ENCODE data around the gene INA.
A peak's percentile ranks its signal among the peaks of the same experiment; 100 is the strongest.

INA gene

DNA sequence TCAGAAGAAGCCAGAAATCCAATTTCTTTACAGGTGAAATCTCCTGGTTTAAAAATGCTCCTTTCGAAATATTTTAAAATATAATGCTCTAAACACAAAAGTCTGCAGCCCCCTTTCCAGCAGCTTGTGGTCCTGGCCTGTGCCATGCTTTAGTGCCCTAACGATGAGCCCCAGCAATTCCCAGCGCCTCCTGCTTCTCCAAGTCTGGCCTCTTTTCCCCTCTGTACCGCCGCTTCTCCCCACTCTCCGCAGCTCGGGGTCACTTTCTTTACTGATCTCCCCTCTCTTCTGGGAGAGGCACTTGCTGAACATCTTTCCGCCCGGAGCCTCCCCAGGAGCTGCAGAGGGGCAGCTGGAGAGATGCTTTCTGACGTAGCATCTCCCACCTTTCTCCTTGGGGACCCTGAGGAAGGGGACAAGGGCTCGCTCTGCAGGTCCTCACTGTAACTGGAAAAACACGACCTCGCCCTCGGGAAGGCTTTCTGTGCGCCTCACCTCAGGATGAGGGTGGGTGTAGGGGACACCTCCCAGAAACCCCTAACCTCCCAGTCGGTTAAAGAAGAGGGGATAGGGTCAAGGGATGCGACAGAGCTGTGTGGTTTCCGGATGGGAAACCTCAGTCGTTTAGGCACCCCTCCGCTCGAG is 565 bp upstream of the INA start:
- DNase-seq = peak in 1 of 14 donors; percentile 50

DNA sequence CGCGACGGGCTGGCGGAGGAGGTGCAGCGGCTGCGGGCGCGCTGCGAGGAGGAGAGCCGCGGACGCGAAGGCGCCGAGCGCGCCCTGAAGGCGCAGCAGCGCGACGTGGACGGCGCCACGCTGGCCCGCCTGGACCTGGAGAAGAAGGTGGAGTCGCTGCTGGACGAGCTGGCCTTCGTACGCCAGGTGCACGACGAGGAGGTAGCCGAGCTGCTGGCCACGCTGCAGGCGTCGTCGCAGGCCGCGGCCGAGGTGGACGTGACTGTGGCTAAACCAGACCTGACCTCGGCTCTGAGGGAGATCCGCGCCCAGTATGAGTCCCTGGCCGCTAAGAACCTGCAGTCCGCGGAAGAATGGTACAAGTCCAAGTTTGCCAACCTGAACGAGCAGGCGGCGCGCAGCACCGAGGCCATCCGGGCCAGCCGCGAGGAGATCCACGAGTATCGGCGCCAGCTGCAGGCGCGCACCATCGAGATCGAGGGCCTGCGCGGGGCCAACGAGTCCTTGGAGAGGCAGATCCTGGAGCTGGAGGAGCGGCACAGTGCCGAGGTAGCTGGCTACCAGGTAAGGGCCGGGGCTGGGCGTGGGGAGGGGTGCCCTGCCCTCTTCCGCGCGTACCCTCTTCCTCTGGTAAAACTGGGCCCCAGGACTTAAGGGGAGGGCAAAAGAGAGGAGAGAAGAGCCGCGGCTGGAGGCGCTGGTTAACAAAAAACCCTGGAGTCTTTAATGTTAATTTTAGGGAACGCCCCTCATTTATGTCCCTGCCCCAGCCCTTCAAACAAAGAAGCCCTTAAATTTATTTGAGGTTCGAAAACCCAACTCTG is 987 bp downstream of the INA start:
- DNase-seq = peak in 2 of 14 donors; percentile 8 to 69

DNA sequence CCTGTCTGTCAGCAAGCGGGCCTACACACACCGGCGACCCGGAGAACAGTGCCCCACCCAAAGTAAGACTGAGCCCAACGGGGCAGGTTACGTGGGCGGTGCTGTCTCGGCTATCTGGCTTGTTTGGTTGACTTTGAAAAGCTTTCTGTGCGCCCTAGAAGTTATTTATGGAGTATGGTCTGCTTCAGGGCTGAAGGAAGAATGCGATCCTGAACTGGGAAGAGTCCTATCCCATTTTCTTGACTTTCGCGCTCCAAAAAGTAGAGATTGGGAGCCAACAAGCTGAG is 1.5 kb downstream of the INA start:
- DNase-seq = peak in 1 of 14 donors; percentile 64

DNA sequence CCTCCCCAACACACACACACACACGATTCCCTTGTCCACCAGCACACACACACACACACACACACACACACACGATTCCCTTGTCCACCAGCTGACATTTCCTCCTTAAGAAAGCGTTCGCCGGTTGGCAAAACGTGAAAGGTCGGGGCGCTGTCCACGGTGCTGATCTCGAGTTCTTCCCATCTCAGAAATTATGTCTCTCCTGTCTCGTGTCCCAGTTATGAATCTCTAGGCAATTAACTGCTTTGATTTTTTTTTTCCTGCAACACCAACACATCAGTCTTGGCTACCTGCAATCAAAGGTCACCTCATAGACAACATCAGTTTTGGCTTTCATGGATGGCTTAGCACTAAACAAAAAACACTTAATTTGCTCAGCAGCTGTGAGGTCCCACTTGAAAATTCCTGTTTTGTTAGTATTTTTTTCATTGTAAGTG is 1.9 kb downstream of the INA start:
- DNase-seq = no peak

DNA sequence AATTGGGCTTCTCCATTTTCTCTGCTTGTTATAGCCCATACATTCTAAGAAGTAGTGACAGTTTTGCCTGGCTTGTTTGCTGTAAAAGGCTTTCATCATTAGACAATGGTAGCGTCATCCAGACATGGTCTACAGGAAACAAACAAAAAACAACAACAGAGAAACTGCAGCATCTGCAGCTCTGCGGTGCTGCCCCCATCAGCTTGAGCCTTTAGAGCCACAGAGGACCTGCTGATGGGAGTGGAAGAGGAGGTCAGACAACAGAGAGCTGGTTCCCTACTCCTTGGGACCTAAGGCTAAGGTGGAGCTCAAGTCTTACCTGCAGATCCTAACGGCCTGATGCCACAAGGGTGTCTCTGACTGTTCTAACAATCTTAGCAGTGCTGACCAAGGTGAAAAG is 3.1 kb downstream of the INA start:
- DNase-seq = peak in 1 of 14 donors; percentile 50

DNA sequence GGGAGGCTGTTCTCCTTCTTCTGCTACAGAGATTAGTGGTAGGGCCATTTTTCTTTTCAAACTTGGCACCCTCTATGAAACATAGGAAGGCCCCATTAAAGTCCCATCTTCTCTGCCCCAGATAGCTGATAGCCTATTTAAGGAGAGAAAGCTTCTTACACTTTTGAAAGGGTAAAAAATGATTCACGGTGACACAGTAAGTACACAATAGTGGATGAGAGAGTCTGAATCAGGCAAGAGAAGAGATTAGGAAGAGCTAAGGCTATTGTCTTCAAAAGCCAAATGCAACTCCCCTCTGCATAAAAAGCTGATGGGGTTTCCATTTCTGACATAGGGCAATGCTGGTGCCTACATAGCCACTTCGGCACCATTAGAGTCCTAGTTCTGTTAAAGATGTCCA is 3.6 kb downstream of the INA start:
- peak in 1 of 14 donors; percentile 38 for DNase-seq

DNA sequence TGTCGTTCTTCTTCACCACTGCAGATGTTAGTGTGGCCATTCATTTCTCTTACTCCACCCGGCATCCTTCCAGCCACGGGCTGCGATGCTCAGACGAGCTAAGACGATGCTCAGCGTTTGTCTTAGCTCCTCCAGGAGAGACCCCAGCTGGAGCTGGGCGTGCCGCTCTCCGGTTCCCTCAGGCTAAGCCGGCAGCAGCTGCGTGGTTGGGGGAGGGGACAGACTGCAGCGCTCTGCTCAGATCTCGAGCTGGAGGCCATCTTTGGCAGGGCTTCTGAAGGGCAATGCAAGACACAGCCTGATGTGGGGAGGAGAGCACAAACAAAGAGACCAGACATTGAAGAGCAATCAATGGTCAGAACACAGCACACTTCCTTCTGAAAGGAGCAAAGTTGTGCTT is 4.8 kb downstream of the INA start:
- DNase-seq = peak in 3 of 14 donors; percentile 1 to 71 (median 11)

DNA sequence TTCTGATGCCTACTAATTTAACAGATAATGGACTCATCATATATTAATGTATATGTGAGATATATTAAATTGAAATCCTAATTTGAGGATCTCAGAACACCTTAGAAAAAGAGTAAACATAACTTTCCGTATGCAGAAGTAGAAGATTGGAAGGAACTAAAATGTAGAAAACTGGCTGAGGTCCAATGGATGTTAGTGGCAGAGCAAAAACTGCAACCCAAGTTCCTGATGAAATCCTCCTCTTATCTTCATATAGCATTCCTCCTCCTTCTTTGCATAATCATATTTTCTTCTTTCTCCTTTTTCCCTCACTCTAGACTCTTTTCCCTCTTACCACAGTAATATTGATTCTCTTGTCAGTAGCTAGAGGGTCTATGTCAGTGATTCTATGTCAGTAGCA is 6.0 kb downstream of the INA start:
- no peak for DNase-seq

DNA sequence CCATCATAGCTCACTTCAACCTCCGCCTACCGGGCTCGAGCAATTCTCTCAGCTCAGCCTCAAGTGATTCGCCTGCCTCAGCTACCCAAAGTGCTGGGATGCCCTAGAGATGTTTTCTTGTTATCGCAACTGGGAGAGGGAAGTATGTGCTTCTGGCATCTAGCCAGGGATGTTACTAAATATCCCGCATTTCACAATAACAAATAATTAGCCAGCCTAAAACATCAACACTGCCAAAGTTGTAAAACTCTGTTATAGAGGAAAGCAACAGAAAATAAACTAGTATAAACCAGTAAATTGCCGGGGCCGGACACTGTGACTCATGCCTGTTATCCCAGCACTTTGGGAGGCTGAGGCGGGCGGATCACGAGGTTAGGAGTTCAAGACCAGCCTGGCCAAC is 7.2 kb downstream of the INA start:
- no peak for DNase-seq

DNA sequence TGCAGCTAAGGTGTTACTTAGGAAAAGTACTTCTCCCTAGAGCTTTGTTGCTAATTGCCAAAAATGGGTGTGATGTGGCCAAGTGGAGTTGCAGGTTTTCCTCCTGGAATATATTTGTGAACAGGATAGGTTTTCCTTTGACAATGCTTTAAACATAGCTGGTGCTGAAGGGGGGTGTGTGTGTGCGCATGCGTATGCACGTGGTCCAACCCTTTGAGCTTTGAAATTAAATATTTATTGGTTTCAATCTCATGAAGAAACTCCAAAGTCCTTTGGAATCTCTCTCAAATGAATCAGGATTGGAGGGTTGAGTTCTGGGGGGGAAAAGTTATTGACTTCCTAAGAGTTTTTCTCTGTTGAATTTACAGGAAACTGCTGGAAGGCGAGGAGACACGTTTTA is 11.1 kb downstream of the INA start:
- DNase-seq = no peak

DNA sequence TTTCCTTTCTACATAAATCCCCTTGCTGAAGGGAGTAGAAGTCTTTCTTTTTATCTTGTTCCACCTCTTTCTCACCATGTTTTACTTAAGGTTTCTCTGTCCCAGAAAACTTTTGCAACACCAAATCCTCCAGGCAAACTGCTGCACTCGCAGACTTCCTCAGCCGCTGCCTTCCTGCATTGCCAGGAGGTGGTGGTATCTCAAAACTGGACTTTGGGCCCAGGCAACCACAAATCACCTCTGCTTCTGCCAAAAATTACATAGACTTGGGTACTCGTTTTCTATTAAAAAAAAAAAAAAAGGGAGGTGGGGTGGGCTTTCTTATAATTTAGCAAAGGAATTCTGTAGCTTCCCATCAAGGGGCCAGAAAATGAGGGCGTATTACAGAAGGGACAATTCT is 14.7 kb downstream of the INA start:
- DNase-seq = no peak

DNA sequence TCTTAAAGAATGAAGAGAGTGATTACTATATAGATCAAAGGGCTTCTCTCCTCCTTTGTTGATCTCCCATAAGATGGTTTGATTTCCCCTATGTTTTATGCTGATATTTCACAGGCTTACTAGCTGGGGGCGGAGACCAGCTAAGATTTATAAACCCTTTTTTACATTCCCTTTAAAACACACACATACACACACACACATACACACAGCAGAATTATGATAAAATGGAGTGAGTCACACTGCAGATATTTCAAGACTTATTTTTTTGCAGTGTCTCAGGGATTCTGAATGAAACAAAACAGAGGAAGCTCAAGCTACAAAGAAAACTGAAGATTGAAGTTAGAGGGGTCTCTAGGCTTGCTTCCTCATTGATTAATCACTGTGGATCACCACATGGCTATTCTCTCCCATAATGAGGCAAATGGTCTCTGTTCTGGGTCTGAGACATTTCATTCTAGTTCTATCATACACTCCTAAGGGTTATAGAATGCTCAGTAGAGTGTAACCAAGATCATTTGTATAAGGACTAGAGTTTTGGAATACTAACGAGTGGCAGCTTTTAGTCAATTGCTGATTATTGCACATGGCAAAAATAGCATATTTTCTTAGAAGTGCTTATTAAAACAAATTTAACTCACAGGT is 18.6 kb downstream of the INA start:
- DNase-seq = no peak

DNA sequence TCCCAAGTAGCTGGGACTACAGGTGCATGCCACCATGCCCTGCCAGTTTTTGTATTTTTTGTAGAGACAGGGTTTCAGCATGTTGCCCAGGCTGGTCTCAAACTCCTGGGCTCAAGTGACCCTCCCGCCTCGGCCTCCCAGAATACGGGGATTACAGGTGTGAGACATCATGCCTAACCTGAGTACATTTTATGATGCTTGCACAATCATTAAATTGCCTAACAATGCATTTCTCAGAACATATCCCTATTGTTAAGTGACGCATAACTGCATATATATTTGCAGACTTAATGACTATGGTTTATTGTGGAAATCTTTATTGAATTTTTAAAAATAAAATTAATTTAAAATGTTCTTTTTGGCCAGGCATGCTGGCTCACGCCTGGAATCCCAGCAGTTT is 30.7 kb downstream of the INA start:
- DNase-seq = no peak

DNA sequence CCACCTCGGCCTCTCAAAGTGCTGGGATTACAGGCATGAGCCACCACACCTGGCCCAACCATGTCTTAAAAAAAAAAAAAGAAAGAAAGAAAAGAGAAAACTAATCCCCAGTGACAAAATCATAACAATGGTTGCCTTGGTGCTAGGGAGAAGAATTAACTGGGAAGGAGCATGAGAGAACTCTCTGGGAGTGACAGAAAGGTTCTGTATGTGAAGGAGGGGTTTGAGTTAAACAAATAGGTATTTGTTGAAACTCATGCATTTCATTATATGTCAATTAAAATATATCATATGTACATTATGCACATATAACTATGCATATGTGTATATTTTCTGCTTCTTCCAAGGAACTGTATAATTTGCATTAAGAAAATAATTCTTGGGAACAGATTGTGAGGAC is 33.3 kb downstream of the INA start:
- DNase-seq = no peak

DNA sequence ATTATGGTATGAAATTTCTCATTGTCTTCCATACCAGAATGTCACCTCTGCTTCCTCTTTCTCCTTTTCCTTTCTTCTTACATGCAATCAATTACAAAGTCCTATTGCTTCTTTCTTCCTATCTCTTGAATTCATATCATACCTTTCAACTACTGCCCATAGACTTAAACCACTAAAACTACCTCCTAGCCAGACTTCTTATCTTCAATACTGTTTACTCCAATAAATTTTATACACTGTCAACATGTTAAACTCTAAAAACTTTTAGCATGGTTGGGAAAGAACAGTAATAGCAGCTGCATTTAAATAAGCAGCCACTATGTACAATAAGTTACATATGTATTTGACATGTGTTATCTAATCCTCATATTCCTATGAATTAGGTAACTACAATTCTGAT is 39.1 kb downstream of the INA start:
- DNase-seq = no peak

DNA sequence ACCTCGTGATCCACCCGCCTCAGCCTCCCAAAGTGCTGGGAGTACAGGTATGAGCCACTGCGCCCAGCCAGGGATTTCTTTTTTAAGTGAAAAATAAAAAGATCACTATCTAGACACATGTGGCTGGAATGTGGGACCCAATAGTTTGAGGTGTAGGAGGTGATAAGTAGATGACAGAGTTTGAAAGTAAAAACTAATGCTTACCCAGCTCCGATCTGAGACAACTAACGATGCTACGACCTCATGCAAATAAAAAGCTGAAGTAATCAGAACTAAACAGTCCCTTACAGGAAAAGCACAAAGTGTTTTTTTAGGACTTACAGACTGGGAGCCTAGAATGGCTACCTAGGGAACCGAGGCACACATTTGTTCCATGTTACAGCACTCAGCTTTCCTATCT is 51.0 kb downstream of the INA start:
- DNase-seq = no peak

DNA sequence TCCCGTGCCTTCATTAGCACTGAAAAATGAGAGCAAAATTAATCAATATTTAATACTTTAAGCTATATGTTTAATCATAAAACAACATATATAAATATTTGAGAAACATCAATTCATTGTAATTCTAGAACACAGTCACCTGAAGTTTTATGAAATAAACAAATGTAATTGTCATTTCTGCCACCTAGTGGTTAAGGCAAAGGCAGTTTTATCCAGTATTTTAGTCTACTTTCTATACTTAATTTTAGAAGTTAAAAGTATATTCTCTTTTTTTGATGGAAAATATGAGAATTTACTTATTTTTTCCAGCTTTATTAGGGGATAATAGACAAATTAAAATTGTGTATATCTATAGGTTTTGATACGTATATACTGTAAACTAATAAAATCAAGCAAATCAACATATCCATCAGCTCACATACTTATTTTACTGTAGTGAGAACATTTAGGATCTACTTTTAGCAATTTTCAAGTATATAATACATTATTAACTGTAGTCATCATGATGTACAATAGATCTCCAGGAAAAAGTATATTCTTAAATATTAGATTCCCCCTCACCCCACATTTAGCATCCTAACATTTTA is 57.1 kb downstream of the INA start:
- DNase-seq = no peak

DNA sequence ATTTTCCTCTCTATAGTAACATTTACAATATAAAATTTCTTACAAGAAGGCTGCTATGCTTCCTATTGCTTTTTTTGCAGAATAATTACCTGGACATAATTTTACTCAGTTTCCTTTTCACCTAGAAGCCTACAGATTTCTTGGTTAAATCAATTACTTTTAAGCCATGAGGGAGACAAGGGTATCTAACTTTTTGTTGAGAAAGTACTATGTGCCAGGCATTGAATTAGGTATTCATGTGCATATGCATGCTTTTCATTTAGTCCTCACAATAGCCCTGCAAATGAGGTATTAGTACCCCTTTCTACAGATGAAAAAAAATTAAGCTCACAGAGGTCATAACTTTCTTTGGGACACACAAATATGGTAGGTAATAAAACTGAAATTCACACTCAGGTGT is 57.6 kb downstream of the INA start:
- no peak for DNase-seq

DNA sequence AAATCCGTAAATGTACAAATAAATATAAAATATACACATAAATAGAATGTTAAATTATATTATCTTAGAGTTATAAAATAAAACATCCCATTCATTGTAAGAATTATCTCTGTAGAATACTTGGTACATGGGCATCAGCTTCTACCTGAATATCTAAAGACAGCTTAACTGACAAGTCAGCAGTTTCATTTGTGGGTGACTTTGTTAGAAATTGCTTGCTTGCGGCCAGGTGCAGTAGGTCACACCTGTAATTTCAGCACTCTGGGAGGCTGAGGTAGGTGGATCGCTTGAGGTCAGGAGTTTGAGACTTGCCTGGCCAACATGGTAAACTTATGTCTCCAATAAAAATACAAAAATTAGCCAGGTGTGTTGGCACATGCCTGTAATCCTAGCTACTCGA is 59.4 kb downstream of the INA start:
- DNase-seq = no peak
